CD4-positive, alpha-beta T cell (primary cell): ENCODE results near the gene GFPT2. TPM values are rescaled to one million over a fixed set of nuclear protein-coding genes. Genes with fewer than 3 reads are reported as not detected.

Experiments used
- ATAC-seq: fragments of 200-7000 bp; cut with Tn5 transposase; one replicate; pipeline ENCODE4 v1.10.0; 2022; ENCODE audit warnings: mild to moderate bottlenecking; ENCODE audit not compliant: poor library complexity
- CTCF ChIA-PET: fragments of 350-600 bp; sonication (Branson Sonifier 250); formaldehyde crosslinking; loops from one replicate; lab custom pipeline; 2021; ENCODE audit warnings: antibody characterized with exemption, inconsistent platforms; lab: Charles Lee
- POLR2A ChIA-PET: fragments of 350-600 bp; sonication (Branson Sonifier 250); formaldehyde crosslinking; loops from one replicate; lab custom pipeline; 2021; ENCODE audit warnings: antibody characterized with exemption, inconsistent platforms; lab: Charles Lee
- DNase-seq, 14 experiments: peaks; one replicate each; pipeline ENCODE4 v3.0.0-alpha.2; 2013 to 2020; ENCODE audit warnings: mixed read lengths in 2 of 14
- H3K27ac ChIP-seq, 2 donors: one replicate each; pipeline versions ENCODE4 v1.5.1 to v1.7.0; 2013; ENCODE audit warnings: low read length in 2 of 2, low read depth in 1 of 2, mild to moderate bottlenecking in 1 of 2
- H3K27me3 ChIP-seq, 2 experiments: 1 replicate in 1 of 2; 2 replicates in 1 of 2; pipeline versions ENCODE4 v1.6.1 to v1.7.0; 2013; ENCODE audit warnings: low read length in 2 of 2, control low read depth in 1 of 2, mild to moderate bottlenecking in 1 of 2, moderate library complexity in 1 of 2; ENCODE audit not compliant: insufficient read depth in 2 of 2, control insufficient read depth in 1 of 2
- H3K36me3 ChIP-seq: one replicate; pipeline ENCODE4 v1.6.1; 2013; ENCODE audit warnings: low read length, control low read depth; ENCODE audit not compliant: insufficient read depth
- H3K4me1 ChIP-seq: one replicate; pipeline ENCODE4 v1.6.1; 2013; ENCODE audit warnings: low read length, control low read depth; ENCODE audit not compliant: insufficient read depth
- H3K4me3 ChIP-seq: one replicate; pipeline ENCODE4 v1.5.1; 2013; ENCODE audit warnings: mild to moderate bottlenecking, low read length, moderate library complexity
- H3K9me3 ChIP-seq, 2 experiments: 1 replicate in 1 of 2; 2 replicates in 1 of 2; pipeline versions ENCODE4 v1.6.1 to v1.7.0; 2013; ENCODE audit warnings: low read length in 2 of 2, mild to moderate bottlenecking in 2 of 2, control low read depth in 1 of 2, moderate library complexity in 1 of 2; ENCODE audit not compliant: control insufficient read depth in 1 of 2, insufficient read depth in 1 of 2
- H3K27ac Mint-ChIP-seq: one replicate; pipeline ENCODE4 v1.8.0; 2020; ENCODE audit warnings: mixed read lengths
- H3K27me3 Mint-ChIP-seq: one replicate; pipeline ENCODE4 v1.8.0; 2021; ENCODE audit warnings: mixed read lengths
- H3K36me3 Mint-ChIP-seq: one replicate; pipeline ENCODE4 v1.8.0; 2021; ENCODE audit warnings: low read depth, mixed read lengths
- H3K4me1 Mint-ChIP-seq: one replicate; pipeline ENCODE4 v1.8.0; 2021; ENCODE audit warnings: low read depth, mixed read lengths
- H3K4me3 Mint-ChIP-seq: one replicate; pipeline ENCODE4 v1.8.0; 2020; ENCODE audit warnings: mild to moderate bottlenecking, mixed read lengths
- H3K9me3 Mint-ChIP-seq: one replicate; pipeline ENCODE4 v1.8.0; 2020; ENCODE audit warnings: mixed read lengths
- CTCF ChIP-seq: fragments of 200-600 bp; IDR thresholded peaks from one replicate; pipeline ENCODE4 v1.8.0; 2022; ENCODE audit warnings: antibody characterized with exemption, mild to moderate bottlenecking
- intact Hi-C, 2 experiments: fragments of 100-400 bp; cut with DNase I in 1 of 2; cut with micrococcal nuclease in 1 of 2; formaldehyde crosslinking; loops; one replicate each; pipeline versions ENCODE4 v1.15.1 to v1.9.0; 2023 to 2025; cut with DNase I, micrococcal nuclease
- total RNA-seq, 174 experiments: library from RNA in 2 of 174; stranded (reverse) in 2 of 174; gene quantifications; one replicate each; pipeline ENCODE4 v1.2.3 and lab custom pipeline; 2021 to 2026

Gene GFPT2
- total RNA-seq, 2 experiments from 2014 or later = 1.1 to 1.5 TPM

- Histone ChIP-seq H3K27me3 (no peaks in the 10 kb centered on the region), H3K4me1 (no peaks in the 10 kb centered on the region), H3K36me3 (no peaks in the 10 kb centered on the region), H3K27ac (no peak overlapping the region), H3K4me3 (no peak overlapping the region), H3K9me3 (peaks cover 0 to 3% of the 10 kb centered on the region in 2 experiments)
- ATAC-seq (no peak), DNase-seq (no peak)
- Mint-ChIP-seq H3K36me3 (no peaks in the 10 kb centered on the region), H3K4me3 (no peak overlapping the region), H3K9me3 (no peaks in the 10 kb centered on the region), H3K4me1 (no peaks in the 10 kb centered on the region), H3K27me3 (peaks cover 10% of the 10 kb centered on the region), H3K27ac (no peak overlapping the region)
- ChIA-PET CTCF (no interaction called here), POLR2A (no interaction called here)
- TF ChIP-seq CTCF = no peak
- intact Hi-C loops = no loop called here
Observed at GRCh38 chr5:180395540-180396274, 42.6 kb upstream of the GFPT2 start.

- Mint-ChIP-seq H3K4me1 (no peaks in the 10 kb centered on the region), H3K36me3 (no peaks in the 10 kb centered on the region), H3K27ac (no peak overlapping the region), H3K27me3 (peaks cover 10% of the 10 kb centered on the region), H3K9me3 (no peaks in the 10 kb centered on the region), H3K4me3 (no peak overlapping the region)
- intact Hi-C loops = no loop called here
- no peaks in the 10 kb centered on the region for H3K36me3 ChIP-seq
- POLR2A ChIA-PET = no interaction called here
- H3K27ac ChIP-seq = no peak overlapping the region
- no peaks in the 10 kb centered on the region for H3K27me3 ChIP-seq
- H3K9me3 ChIP-seq = peaks cover 0 to 10% of the 10 kb centered on the region in 2 experiments
- no peaks in the 10 kb centered on the region for H3K4me1 ChIP-seq
- H3K4me3 ChIP-seq = no peak overlapping the region
- CTCF ChIA-PET = no interaction called here
- no peak for TF ChIP-seq CTCF
- no peak for ATAC-seq
- DNase-seq = no peak
Observed at GRCh38 chr5:180394031-180394636, 41.0 kb upstream of the GFPT2 start.

DNA sequence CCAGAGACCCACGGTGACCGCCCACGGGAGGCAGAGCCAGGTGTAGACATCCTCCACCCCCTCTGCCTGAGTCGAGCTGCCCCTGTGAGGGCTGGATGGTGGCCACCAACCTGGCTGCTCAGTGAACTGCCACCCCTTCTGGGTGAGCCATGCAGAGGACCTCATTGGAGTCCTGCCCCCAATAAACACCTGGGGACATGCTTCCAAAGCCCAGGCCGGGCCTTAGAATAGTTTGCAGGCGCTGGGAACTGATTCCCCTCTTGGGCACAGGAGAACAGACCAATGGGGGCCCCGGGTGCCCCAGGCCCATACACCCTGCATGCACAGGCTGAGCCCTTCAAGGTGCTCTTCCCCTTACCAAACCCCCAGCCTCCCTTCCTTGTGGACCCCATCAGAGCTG lies 38.1 kb upstream of the GFPT2 start:
- Histone ChIP-seq H3K36me3 (no peaks in the 10 kb centered on the region), H3K27me3 (no peaks in the 10 kb centered on the region), H3K4me1 (no peaks in the 10 kb centered on the region), H3K4me3 (no peak overlapping the region), H3K9me3 (peaks cover 0 to 10% of the 10 kb centered on the region in 2 experiments), H3K27ac (no peak overlapping the region)
- Mint-ChIP-seq H3K9me3 (no peaks in the 10 kb centered on the region), H3K4me3 (no peak overlapping the region), H3K4me1 (no peaks in the 10 kb centered on the region), H3K27me3 (peaks cover 15% of the 10 kb centered on the region), H3K27ac (no peak overlapping the region), H3K36me3 (no peaks in the 10 kb centered on the region)
- ATAC-seq = no peak
- CTCF ChIA-PET = no interaction called here
- intact Hi-C loops = no loop called here
- TF ChIP-seq CTCF = no peak
- POLR2A ChIA-PET = no interaction called here
- no peak for DNase-seq
